AG09309 (cell line): ENCODE results near the gene ZAR1L.

Experiments
- DNase-seq: peaks from one replicate; pipeline ENCODE4 v3.0.0-alpha.2; 2010; ENCODE audit warnings: low read depth
- H3K4me3 ChIP-seq: 2 replicates; pipeline ENCODE4 v1.5.1; 2011; ENCODE audit warnings: mild to moderate bottlenecking, low read depth, low read length, moderate library complexity; ENCODE audit not compliant: control insufficient read depth
- TF ChIP-seq, protein P1 (sequence below): IDR thresholded peaks from 2 replicates; pipeline ENCODE4 v1.5.1; 2011; ENCODE audit warnings: mild to moderate bottlenecking, low read depth, low read length, inconsistent platforms; ENCODE audit not compliant: insufficient read depth, control insufficient read depth; ENCODE audit errors: missing control alignments

ZAR1L gene

GRCh38 chr13:32314271-32315237 is 609 bp downstream of the ZAR1L start:
- TF ChIP-seq, protein P1, sequence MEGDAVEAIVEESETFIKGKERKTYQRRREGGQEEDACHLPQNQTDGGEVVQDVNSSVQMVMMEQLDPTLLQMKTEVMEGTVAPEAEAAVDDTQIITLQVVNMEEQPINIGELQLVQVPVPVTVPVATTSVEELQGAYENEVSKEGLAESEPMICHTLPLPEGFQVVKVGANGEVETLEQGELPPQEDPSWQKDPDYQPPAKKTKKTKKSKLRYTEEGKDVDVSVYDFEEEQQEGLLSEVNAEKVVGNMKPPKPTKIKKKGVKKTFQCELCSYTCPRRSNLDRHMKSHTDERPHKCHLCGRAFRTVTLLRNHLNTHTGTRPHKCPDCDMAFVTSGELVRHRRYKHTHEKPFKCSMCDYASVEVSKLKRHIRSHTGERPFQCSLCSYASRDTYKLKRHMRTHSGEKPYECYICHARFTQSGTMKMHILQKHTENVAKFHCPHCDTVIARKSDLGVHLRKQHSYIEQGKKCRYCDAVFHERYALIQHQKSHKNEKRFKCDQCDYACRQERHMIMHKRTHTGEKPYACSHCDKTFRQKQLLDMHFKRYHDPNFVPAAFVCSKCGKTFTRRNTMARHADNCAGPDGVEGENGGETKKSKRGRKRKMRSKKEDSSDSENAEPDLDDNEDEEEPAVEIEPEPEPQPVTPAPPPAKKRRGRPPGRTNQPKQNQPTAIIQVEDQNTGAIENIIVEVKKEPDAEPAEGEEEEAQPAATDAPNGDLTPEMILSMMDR = no peak
- peak overlapping the region; percentile 80 for H3K4me3 ChIP-seq
- DNase-seq = no peak

DNA sequence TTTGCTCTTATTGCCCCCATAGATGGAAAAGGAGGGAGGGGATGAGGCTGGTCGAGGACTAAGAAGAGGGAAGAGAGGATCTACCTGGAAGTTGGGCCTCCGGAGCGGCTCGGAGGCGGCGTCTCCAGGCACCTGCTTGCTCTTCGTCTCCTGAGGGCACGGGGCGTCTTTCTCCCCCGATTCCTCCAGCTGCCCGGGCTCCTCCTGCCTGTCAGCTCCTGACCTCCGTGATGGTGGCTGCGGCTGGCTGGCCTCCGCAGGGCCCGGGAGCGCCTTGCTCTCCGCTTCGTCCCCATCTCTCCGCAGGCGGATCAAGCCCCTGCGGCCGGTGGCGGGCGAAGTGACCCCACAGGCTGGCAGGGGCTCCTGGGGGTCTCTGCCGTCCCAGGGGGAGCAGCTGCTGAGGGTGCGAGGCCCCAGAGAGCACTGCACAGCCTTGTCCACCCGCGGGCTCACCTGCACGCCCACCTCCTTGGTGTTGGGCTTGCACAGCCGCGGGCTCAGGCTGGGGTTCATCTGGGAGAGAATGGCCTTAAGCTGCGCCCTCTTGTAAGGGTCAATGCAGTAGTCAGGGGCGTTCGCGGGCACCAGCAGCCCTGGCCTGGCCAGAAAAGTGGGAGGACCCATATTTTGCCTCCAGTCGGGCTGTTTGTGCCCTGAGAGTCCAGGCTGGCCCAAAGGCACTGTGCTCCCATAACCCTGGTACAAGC is 3.8 kb downstream of the ZAR1L start:
- DNase-seq = no peak
- TF ChIP-seq, protein P1 = no peak

DNA sequence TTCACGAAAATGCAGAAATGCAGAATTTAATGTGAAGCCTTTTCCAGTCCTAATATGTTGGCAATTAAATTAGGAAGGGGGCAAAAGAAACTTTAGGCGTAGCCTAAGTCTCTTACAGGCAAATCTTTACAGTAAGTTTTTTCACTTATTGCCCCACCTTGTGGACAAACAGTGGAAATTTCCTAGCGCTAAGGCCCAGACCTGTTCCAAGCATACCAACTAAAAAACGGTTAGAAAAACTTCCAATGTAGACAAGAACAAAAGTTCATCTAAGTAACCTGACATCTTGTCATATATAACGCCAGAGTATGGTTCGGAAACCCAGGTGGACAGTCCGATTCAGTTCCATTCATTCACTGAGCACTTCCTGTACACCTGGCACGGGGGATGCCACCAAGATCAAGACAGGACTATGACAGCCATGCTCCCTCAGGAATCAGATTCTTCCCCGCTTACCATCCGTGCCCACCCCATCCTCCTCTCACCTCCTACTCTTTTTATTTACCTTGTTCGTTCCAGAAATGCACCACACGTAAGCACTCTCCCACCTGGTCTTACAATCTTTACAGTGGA is 4.9 kb downstream of the ZAR1L start:
- no peak for DNase-seq

More for the DNA sequence above, 3.8 kb downstream of the ZAR1L start:
- H3K4me3 ChIP-seq = no peak overlapping the region

GRCh38 chr13:32309312-32310133 is 5.6 kb downstream of the ZAR1L start:
- no peak for DNase-seq
- TF ChIP-seq, protein P1 = no peak
- H3K4me3 ChIP-seq = no peak overlapping the region

More for the DNA sequence above, 4.9 kb downstream of the ZAR1L start:
- no peak overlapping the region for H3K4me3 ChIP-seq
- TF ChIP-seq, protein P1 = peak; percentile 67

GRCh38 chr13:32305646-32306045 is 9.5 kb downstream of the ZAR1L start:
- no peak overlapping the region for H3K4me3 ChIP-seq
- TF ChIP-seq, protein P1 = no peak
- DNase-seq = no peak

DNA sequence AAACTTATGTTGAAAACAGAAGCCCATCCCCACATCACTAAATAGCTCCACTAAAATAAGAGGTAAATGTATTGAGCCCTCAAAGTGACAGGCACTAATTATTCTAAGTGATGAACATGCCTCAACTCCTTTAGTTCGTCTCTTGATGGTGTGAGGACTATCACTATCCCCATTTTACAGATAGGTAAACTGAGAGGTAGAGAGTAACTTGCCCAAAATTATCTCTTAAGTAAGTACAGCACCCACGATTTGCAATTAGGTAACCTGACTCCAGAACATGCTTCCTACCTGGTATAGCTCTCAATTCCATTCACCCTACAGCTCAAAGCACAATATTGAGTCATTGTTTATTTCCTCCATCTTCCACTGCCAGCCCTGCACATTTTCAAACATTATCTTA is 12.7 kb downstream of the ZAR1L start:
- H3K4me3 ChIP-seq = no peak overlapping the region
- no peak for DNase-seq
- TF ChIP-seq, protein P1 = no peak
